Measurements from ENCODE around the gene PPFIBP2. TPM values are rescaled to one million over a fixed set of nuclear protein-coding genes. Genes with fewer than 3 reads are reported as not detected.
A peak's percentile ranks its signal among the peaks of the same experiment; 100 is the strongest.
"Not testable (repeated sequence)": the region's sequence is repeated elsewhere in the genome, so short reads cannot be mapped to it uniquely, and the experiment has no call there.

The PPFIBP2 gene
- total RNA-seq, 5 donors from 2014 or later (not counting 1 experiment from before 2014, with no cell fraction given) = 12.5 to 46.6 (median 35.2) TPM

- Mint-ChIP-seq H3K27ac (no peak overlapping the region), H3K4me1 (no peaks in the 10 kb centered on the region), H3K27me3 (no peaks in the 10 kb centered on the region), H3K9me3 (no peaks in the 10 kb centered on the region), H3K36me3 (peaks cover 32% of the 10 kb centered on the region), H3K4me3 (no peak overlapping the region)
- Histone ChIP-seq H3K27me3 (replicated peaks in 1 of 2; ENCODE audit: control insufficient read depth in 2 of 2, extremely low read depth in 1 of 2, insufficient read depth in 2 of 2, low read length in 1 of 2) (peaks cover 0 to 3% of the 10 kb centered on the region in 2 experiments), H3K27ac (ENCODE audit: low read length) (no peak overlapping the region), H3K4me3 (ENCODE audit: control insufficient read depth in 1 of 2, extremely low read depth in 1 of 2, low read length in 1 of 2) (no peak overlapping the region), H3K9me3 (no peaks in the 10 kb centered on the region), H3K36me3 (ENCODE audit: control insufficient read depth in 2 of 2, extremely low read depth in 1 of 2, insufficient read depth in 1 of 2, low read length in 1 of 2) (peaks cover 14 to 34% of the 10 kb centered on the region in 2 donors), H3K4me1 (ENCODE audit: control insufficient read depth in 1 of 2, extremely low read depth in 1 of 2, insufficient read depth in 2 of 2, low read length in 2 of 2) (no peaks in the 10 kb centered on the region)
- DNase-seq = no peak
- ChIA-PET CTCF (interaction anchor here in 1 of 2 donors (0.6 to 1.6 kb wide), 2 partner anchors 10 to 185 kb away, joined by 3 to 7 read pairs; no protein-coding TSS in a partner anchor), POLR2A (no interaction called here)
- 69% methylated on average over 11 of the region's 14 CpGs for WGBS (ENCODE audit: insufficient coverage)
- no peak for ATAC-seq (replicated peaks in 1 of 4)
Measured at GRCh38 chr11:7655253-7656217, 141.7 kb downstream of the PPFIBP2 start.

- Histone ChIP-seq H3K9me3 (no peaks in the 10 kb centered on the region), H3K36me3 (ENCODE audit: control insufficient read depth in 2 of 2, extremely low read depth in 1 of 2, insufficient read depth in 1 of 2, low read length in 1 of 2) (peaks cover 9 to 22% of the 10 kb centered on the region in 2 donors), H3K4me3 (ENCODE audit: control insufficient read depth in 1 of 2, extremely low read depth in 1 of 2, low read length in 1 of 2) (no peak overlapping the region), H3K27ac (ENCODE audit: low read length) (no peak overlapping the region), H3K4me1 (ENCODE audit: control insufficient read depth in 1 of 2, extremely low read depth in 1 of 2, insufficient read depth in 2 of 2, low read length in 2 of 2) (no peaks in the 10 kb centered on the region), H3K27me3 (replicated peaks in 1 of 2; ENCODE audit: control insufficient read depth in 2 of 2, extremely low read depth in 1 of 2, insufficient read depth in 2 of 2, low read length in 1 of 2) (no peaks in the 10 kb centered on the region)
- ATAC-seq (replicated peaks in 1 of 4) = no peak
- Mint-ChIP-seq H3K27me3 (no peaks in the 10 kb centered on the region), H3K9me3 (no peaks in the 10 kb centered on the region), H3K36me3 (peaks cover 22% of the 10 kb centered on the region), H3K4me3 (no peak overlapping the region), H3K27ac (no peak overlapping the region), H3K4me1 (no peaks in the 10 kb centered on the region)
- ChIA-PET CTCF (interaction anchor here (0.5 to 1.4 kb wide), 5 partner anchors 9 to 429 kb away, joined by 3 read pairs; partner anchors contain the start of gene PPFIBP2 (in 1 of the 2)), POLR2A (no interaction called here)
- 80% methylated on average over 11 of the region's 11 CpGs for whole genome bisulfite sequencing (ENCODE audit: insufficient coverage)
- no peak for DNase-seq
Measured at GRCh38 chr11:7656704-7657103, 142.9 kb downstream of the PPFIBP2 start.

DNA sequence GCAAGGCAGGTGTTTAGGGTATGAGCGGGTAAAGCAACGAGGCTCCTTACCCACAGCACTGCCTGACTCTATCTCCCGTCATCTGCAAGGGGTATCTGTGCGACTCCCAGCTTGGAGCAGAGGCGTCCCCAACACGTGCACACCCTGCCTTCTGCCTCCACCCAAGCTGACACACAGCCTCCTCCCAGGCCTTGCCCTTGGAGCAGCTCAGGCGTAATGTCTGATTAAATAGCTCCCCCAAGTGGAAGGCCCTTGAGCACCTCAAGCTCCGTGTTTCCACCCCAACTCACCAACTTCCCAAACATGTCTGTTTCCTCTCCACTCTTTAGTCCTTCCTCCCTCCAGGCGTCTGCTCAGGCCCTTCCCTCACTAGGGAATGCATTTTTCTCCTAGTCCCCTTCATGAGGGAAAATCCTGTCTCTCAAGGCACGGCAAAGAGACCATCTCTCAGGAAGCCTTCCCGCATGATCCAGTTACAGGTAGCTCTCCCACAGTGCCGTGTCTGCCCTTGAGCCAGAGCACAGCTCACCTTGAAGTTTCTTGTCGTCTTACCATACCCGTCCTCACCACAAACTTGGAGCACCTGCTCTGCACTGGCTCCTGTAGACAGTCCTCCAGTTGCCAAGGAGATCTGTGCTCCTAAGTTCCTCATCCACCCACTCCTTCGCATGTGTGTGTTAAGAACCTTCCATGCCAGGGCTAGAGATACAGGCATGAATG, 143.7 kb downstream of the PPFIBP2 start:
- ATAC-seq (replicated peaks in 1 of 4) = peak in 2 of 4 experiments; percentile 55 to 60
- ChIA-PET CTCF (interaction anchor here (0.5 to 1.4 kb wide), 6 partner anchors 8 to 430 kb away, joined by 3 read pairs; partner anchors contain the start of gene PPFIBP2 (in 1 of the 2)), POLR2A (no interaction called here)
- peak in 1 of 35 experiments; percentile 50 for DNase-seq
- Histone ChIP-seq H3K4me1 (ENCODE audit: control insufficient read depth in 1 of 2, extremely low read depth in 1 of 2, insufficient read depth in 2 of 2, low read length in 2 of 2) (no peaks in the 10 kb centered on the region), H3K27me3 (replicated peaks in 1 of 2; ENCODE audit: control insufficient read depth in 2 of 2, extremely low read depth in 1 of 2, insufficient read depth in 2 of 2, low read length in 1 of 2) (no peaks in the 10 kb centered on the region), H3K4me3 (ENCODE audit: control insufficient read depth in 1 of 2, extremely low read depth in 1 of 2, low read length in 1 of 2) (no peak overlapping the region), H3K27ac (ENCODE audit: low read length) (no peak overlapping the region), H3K36me3 (ENCODE audit: control insufficient read depth in 2 of 2, extremely low read depth in 1 of 2, insufficient read depth in 1 of 2, low read length in 1 of 2) (peaks cover 9 to 15% of the 10 kb centered on the region in 2 donors), H3K9me3 (no peaks in the 10 kb centered on the region)
- Mint-ChIP-seq H3K9me3 (no peaks in the 10 kb centered on the region), H3K27me3 (no peaks in the 10 kb centered on the region), H3K4me1 (no peaks in the 10 kb centered on the region), H3K27ac (no peak overlapping the region), H3K36me3 (peaks cover 15% of the 10 kb centered on the region), H3K4me3 (no peak overlapping the region)
- WGBS (ENCODE audit: insufficient coverage) = 53% methylated on average over 10 of the region's 15 CpGs

- H3K4me1 ChIP-seq (ENCODE audit: control insufficient read depth in 1 of 2, extremely low read depth in 1 of 2, insufficient read depth in 2 of 2, low read length in 2 of 2); ATAC-seq (replicated peaks in 1 of 4); H3K36me3 ChIP-seq (ENCODE audit: control insufficient read depth in 2 of 2, extremely low read depth in 1 of 2, insufficient read depth in 1 of 2, low read length in 1 of 2); H3K9me3 ChIP-seq; POLR2A ChIA-PET; DNase-seq; H3K4me1 Mint-ChIP-seq; H3K36me3 Mint-ChIP-seq; H3K27ac ChIP-seq (ENCODE audit: low read length); H3K27ac Mint-ChIP-seq; CTCF ChIA-PET; H3K4me3 Mint-ChIP-seq; H3K9me3 Mint-ChIP-seq; H3K27me3 Mint-ChIP-seq; H3K4me3 ChIP-seq (ENCODE audit: control insufficient read depth in 1 of 2, extremely low read depth in 1 of 2, low read length in 1 of 2): not testable (repeated sequence)
- H3K27me3 ChIP-seq (replicated peaks in 1 of 2; ENCODE audit: control insufficient read depth in 2 of 2, extremely low read depth in 1 of 2, insufficient read depth in 2 of 2, low read length in 1 of 2) = peaks cover 0 to 15% of the 10 kb centered on the region in 2 experiments
- 80% methylated on average over 1 of the region's 16 CpGs for WGBS (ENCODE audit: insufficient coverage)
Measured at GRCh38 chr11:7663531-7663930, 149.7 kb downstream of the PPFIBP2 start.

GRCh38 chr11:7664867-7665266, 151.1 kb downstream of the PPFIBP2 start:
- CTCF ChIA-PET = interaction anchor here (0.9 to 2.3 kb wide), 7 partner anchors 8 to 947 kb away, joined by 3 to 7 read pairs (median 4); partner anchors contain the start of gene PPFIBP2 (in 1 of the 2)
- 71% methylated on average over 6 of the region's 6 CpGs for WGBS (ENCODE audit: insufficient coverage)
- Mint-ChIP-seq H3K27ac (no peak overlapping the region), H3K27me3 (peaks cover 0 to 7% of the 10 kb centered on the region in 2 donors), H3K9me3 (no peaks in the 10 kb centered on the region), H3K36me3 (peaks cover 4% of the 10 kb centered on the region), H3K4me1 (peaks cover 0 to 2% (median 0%) of the 10 kb centered on the region in 3 donors), H3K4me3 (no peak overlapping the region)
- Histone ChIP-seq H3K27me3 (replicated peaks in 1 of 2; ENCODE audit: control insufficient read depth in 2 of 2, extremely low read depth in 1 of 2, insufficient read depth in 2 of 2, low read length in 1 of 2) (peaks cover 0 to 15% of the 10 kb centered on the region in 2 experiments), H3K4me1 (ENCODE audit: control insufficient read depth in 1 of 2, extremely low read depth in 1 of 2, insufficient read depth in 2 of 2, low read length in 2 of 2) (peaks cover 0 to 6% of the 10 kb centered on the region in 2 experiments), H3K36me3 (ENCODE audit: control insufficient read depth in 2 of 2, extremely low read depth in 1 of 2, insufficient read depth in 1 of 2, low read length in 1 of 2) (peaks cover 0 to 2% of the 10 kb centered on the region in 2 donors), H3K4me3 (ENCODE audit: control insufficient read depth in 1 of 2, extremely low read depth in 1 of 2, low read length in 1 of 2) (no peak overlapping the region), H3K9me3 (no peaks in the 10 kb centered on the region), H3K27ac (ENCODE audit: low read length) (no peak overlapping the region)
- ATAC-seq (replicated peaks in 1 of 4) (no peak), DNase-seq (no peak)
- POLR2A ChIA-PET = no interaction called here

All from T-cell (primary cell).